Fibroblast of the aortic adventitia (primary cell): ENCODE data around the gene MYO1C. TPM values are rescaled to one million over a fixed set of nuclear protein-coding genes. Genes with fewer than 3 reads are reported as not detected.

Source experiments
- DNase-seq: peaks from one replicate; pipeline ENCODE4 v3.0.0-alpha.2; 2010; ENCODE audit warnings: low read depth
- H3K4me3 ChIP-seq: 2 replicates; pipeline ENCODE4 v1.5.1; 2011; ENCODE audit warnings: low read depth, mild to moderate bottlenecking, control low read depth, low read length, moderate library complexity
- total RNA-seq: library from RNA; depleted of rRNA; stranded (reverse); fragments of >200 nt; gene quantifications from 2 replicates; pipeline ENCODE4 v1.2.3, GENCODE V29; 2012; ENCODE audit warnings: low replicate concordance
- TF ChIP-seq, protein P1 (sequence below): IDR thresholded peaks from 2 replicates; pipeline ENCODE4 v1.5.1; 2011; ENCODE audit warnings: mild to moderate bottlenecking, low read length, control low read depth, inconsistent platforms; ENCODE audit not compliant: insufficient read depth

The MYO1C gene
- total RNA-seq, 1 donor = 139 TPM

DNA sequence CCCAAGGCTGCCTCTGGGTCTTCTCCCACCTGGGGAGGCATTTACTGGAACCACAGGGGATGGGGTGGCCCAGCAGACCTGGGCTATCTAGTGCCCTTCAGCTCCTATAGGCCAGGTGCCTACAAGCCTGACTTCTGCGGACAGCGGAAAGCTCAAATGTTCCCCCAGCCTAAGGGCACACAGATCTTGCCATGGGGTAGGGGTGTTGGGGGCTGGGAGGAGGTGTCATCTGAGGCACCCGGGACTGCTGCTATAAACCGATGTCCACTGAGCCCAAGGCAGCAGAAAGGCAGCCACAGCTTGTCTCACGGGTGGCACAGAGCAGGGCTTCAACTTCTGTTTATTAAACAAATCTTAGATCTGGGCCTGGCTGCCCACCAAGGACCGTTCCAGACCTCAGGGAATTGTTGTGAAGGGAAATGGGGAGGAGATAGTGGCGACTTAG is 3.6 kb downstream of the MYO1C start:
- H3K4me3 ChIP-seq = peak overlapping the region; percentile 65
- TF ChIP-seq, protein P1, sequence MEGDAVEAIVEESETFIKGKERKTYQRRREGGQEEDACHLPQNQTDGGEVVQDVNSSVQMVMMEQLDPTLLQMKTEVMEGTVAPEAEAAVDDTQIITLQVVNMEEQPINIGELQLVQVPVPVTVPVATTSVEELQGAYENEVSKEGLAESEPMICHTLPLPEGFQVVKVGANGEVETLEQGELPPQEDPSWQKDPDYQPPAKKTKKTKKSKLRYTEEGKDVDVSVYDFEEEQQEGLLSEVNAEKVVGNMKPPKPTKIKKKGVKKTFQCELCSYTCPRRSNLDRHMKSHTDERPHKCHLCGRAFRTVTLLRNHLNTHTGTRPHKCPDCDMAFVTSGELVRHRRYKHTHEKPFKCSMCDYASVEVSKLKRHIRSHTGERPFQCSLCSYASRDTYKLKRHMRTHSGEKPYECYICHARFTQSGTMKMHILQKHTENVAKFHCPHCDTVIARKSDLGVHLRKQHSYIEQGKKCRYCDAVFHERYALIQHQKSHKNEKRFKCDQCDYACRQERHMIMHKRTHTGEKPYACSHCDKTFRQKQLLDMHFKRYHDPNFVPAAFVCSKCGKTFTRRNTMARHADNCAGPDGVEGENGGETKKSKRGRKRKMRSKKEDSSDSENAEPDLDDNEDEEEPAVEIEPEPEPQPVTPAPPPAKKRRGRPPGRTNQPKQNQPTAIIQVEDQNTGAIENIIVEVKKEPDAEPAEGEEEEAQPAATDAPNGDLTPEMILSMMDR = no peak
- no peak for DNase-seq

- TF ChIP-seq, protein P1 = no peak
- DNase-seq = peak; percentile 82
- H3K4me3 ChIP-seq = peak overlapping the region; percentile 65
Observed at GRCh38 chr17:1487939-1488825, 4.3 kb downstream of the MYO1C start.

GRCh38 chr17:1486802-1487695 is 5.4 kb downstream of the MYO1C start:
- TF ChIP-seq, protein P1 = no peak
- H3K4me3 ChIP-seq = peak overlapping the region; percentile 56
- peak; percentile 47 for DNase-seq

DNA sequence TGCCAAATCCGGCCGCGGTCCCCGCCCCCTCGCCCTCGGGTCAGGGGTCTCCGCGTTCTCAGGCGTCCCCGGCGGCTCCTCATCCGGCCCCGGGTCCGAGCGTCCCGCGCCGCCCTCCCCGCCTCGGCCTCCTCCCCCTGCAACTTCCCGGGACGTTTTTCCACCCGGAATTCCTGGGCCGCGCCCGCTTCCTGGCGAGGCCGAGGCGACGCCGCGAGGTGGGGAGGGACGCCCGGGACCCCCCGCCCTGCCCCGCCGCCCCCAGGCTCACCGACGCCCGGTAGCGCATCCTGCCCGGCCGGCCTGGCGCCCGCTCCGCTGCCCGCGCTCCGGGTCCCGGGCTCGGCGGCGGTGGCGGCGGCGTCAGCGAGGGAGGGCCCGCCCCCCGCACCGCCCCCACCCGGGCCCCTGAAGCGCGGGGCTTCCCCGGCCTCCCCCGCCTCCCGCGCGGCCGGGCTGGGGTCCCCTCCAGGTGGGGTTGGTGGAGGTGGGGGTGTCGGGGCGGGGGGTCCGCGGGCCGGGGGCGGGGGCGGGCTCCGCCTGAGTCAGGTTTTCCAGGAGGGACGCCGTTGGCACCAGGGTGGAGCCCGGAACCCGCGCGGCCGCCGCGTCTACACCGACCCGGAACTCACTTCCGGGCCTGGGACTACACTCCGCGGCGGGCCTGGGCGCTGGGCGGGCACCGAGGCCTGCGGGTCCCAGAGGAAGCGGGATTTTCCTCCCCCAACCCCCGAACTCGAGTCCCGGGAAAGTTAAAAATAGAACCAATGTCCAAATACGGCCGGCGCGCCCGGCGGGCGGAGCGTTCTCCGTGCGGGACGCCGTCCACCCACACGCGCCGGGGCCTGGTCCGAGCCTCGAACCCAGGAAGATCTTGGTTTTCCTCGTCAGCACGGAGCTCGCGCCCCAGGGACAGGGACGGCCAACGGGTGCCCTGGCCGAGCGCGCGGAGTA is 6.8 kb downstream of the MYO1C start:
- peak overlapping the region; percentile 76 for H3K4me3 ChIP-seq
- DNase-seq = peak; percentile 59
- TF ChIP-seq, protein P1 = no peak

- peak overlapping the region; percentile 76 for H3K4me3 ChIP-seq
- peak; percentile 38 for DNase-seq
- TF ChIP-seq, protein P1 = no peak
Observed at GRCh38 chr17:1484676-1485422, 7.6 kb downstream of the MYO1C start.
